Neural cell (in vitro differentiated cells): Measurements from ENCODE around the gene HBEGF. TPM values are rescaled to one million over a fixed set of nuclear protein-coding genes. Genes with fewer than 3 reads are reported as not detected.

Source experiments
- H2AFZ ChIP-seq: fragments of 200-600, 300-800 bp; sonication (generic), shearing (Covaris generic); 2 replicates; pipeline ENCODE4 v1.6.0; 2014; ENCODE audit warnings: low read depth, mild to moderate bottlenecking, antibody characterized with exemption, low read length, moderate library complexity
- H3F3A ChIP-seq: fragments of 200-600 bp; shearing (Covaris generic); 2 replicates; pipeline ENCODE4 v1.6.1; 2016; ENCODE audit warnings: mild to moderate bottlenecking, moderate library complexity, mixed read lengths, antibody characterized with exemption, low read length; ENCODE audit not compliant: insufficient read depth, poor library complexity, severe bottlenecking
- H3K27ac ChIP-seq: fragments of 200-600, 300-800 bp; sonication (generic), shearing (Covaris generic); 2 replicates; pipeline ENCODE4 v1.5.1; 2014; ENCODE audit warnings: mild to moderate bottlenecking, low read length, moderate library complexity
- H3K27me3 ChIP-seq: fragments of 300-800, 200-600 bp; sonication (generic), shearing (Covaris generic); 2 replicates; pipeline ENCODE4 v1.6.0; 2014; ENCODE audit warnings: mild to moderate bottlenecking, low read depth, low read length, moderate library complexity; ENCODE audit not compliant: insufficient read depth
- H3K36me3 ChIP-seq: fragments of 300-800, 200-600 bp; sonication (generic), shearing (Covaris generic); 2 replicates; pipeline ENCODE4 v1.5.1; 2014; ENCODE audit warnings: mild to moderate bottlenecking, antibody characterized with exemption, low read length, moderate library complexity; ENCODE audit not compliant: insufficient read depth
- H3K4me2 ChIP-seq: fragments of 300-800, 200-600 bp; sonication (generic), shearing (Covaris generic); 2 replicates; pipeline ENCODE4 v1.6.0; 2014; ENCODE audit warnings: mild to moderate bottlenecking, low read length
- H3K4me3 ChIP-seq: fragments of 300-800, 200-600 bp; sonication (generic), shearing (Covaris generic); 2 replicates; pipeline ENCODE4 v1.5.1; 2014; ENCODE audit warnings: mild to moderate bottlenecking, low read length, moderate library complexity
- H3K79me2 ChIP-seq: fragments of 200-600 bp; shearing (Covaris generic); replicated peaks from 2 replicates; pipeline ENCODE4 v1.6.0; 2014; ENCODE audit warnings: mild to moderate bottlenecking, low read length, moderate library complexity; ENCODE audit not compliant: insufficient read depth
- H3K9ac ChIP-seq: fragments of 300-800, 200-600 bp; sonication (generic), shearing (Covaris generic); 2 replicates; pipeline ENCODE4 v1.6.1; 2016; ENCODE audit warnings: mild to moderate bottlenecking, low read length, mixed read lengths
- H3K9me2 ChIP-seq: fragments of 200-600 bp; shearing (Covaris generic); 2 replicates; pipeline ENCODE4 v1.6.1; 2016; ENCODE audit warnings: mild to moderate bottlenecking, low read length, mixed read lengths; ENCODE audit not compliant: insufficient read depth
- H3K9me3 ChIP-seq: fragments of 200-600, 300-800 bp; sonication (generic), shearing (Covaris generic); 2 replicates; pipeline ENCODE4 v1.6.1; 2016; ENCODE audit warnings: mild to moderate bottlenecking, mixed run types, low read length, moderate library complexity, mixed read lengths
- H4K20me1 ChIP-seq: fragments of 200-600 bp; shearing (Covaris generic); 2 replicates; pipeline ENCODE4 v1.6.1; 2016; ENCODE audit warnings: mild to moderate bottlenecking, mixed run types; ENCODE audit not compliant: insufficient read depth
- EP300 ChIP-seq: fragments of 450-650 bp; conservative IDR thresholded peaks from 2 replicates; pipeline ENCODE4 v1.6.1; 2014; ENCODE audit warnings: antibody characterized with exemption, mild to moderate bottlenecking, moderate library complexity; ENCODE audit not compliant: poor library complexity, severe bottlenecking
- EZH2 ChIP-seq: fragments of 200-600, 300-800 bp; shearing (Covaris generic), sonication (generic); IDR thresholded peaks from 2 replicates; pipeline ENCODE4 v1.6.1; 2014; ENCODE audit warnings: antibody characterized with exemption, low read length, borderline replicate concordance, mild to moderate bottlenecking; ENCODE audit not compliant: insufficient read depth, poor library complexity, severe bottlenecking
- MXI1 ChIP-seq: fragments of 450-650 bp; conservative IDR thresholded peaks from 2 replicates; pipeline ENCODE4 v1.6.1; 2014; ENCODE audit warnings: antibody characterized with exemption, mild to moderate bottlenecking; ENCODE audit not compliant: poor library complexity, severe bottlenecking
- POLR2AphosphoS5 ChIP-seq: IDR thresholded peaks from 2 replicates; pipeline ENCODE4 v1.6.1; 2012
- RAD21 ChIP-seq: fragments of 450-650 bp; conservative IDR thresholded peaks from 2 replicates; pipeline ENCODE4 v1.6.1; 2014; ENCODE audit warnings: antibody characterized with exemption, mild to moderate bottlenecking, moderate library complexity
- REST ChIP-seq: IDR thresholded peaks from 2 replicates; pipeline ENCODE4 v1.6.1; 2012; ENCODE audit warnings: borderline replicate concordance
- SMC3 ChIP-seq: fragments of 450-650 bp; conservative IDR thresholded peaks from 2 replicates; pipeline ENCODE4 v1.6.1; 2014; ENCODE audit warnings: antibody characterized with exemption, mild to moderate bottlenecking, moderate library complexity; ENCODE audit not compliant: poor library complexity
- TAF1 ChIP-seq: IDR thresholded peaks from 2 replicates; pipeline ENCODE4 v1.6.1; 2012; ENCODE audit warnings: low read depth
- polyA plus RNA-seq: library from polyadenylated mRNA; depleted of rRNA; stranded (reverse); fragments of >200 nt; gene quantifications from 2 replicates; pipeline ENCODE4 v1.2.3, GENCODE V29; 2014
- TF ChIP-seq, protein P1 (sequence below): fragments of 450-650 bp; IDR thresholded peaks from 2 replicates; pipeline ENCODE4 v1.5.1; 2014; ENCODE audit warnings: antibody characterized with exemption, mild to moderate bottlenecking, moderate library complexity; ENCODE audit not compliant: poor library complexity, severe bottlenecking

HBEGF gene
- polyA plus RNA-seq, 1 donor from 2014 or later = 9.8 TPM

- Histone ChIP-seq H3K9me3 (no peaks in the 10 kb centered on the region), H3K9me2 (no peaks in the 10 kb centered on the region), H4K20me1 (no peaks in the 10 kb centered on the region), H3F3A (no peaks in the 10 kb centered on the region), H3K4me3 (peak overlapping the region; percentile 81), H3K27ac (no peak overlapping the region), H3K9ac (no peak overlapping the region), H2AFZ (no peak overlapping the region), H3K27me3 (no peaks in the 10 kb centered on the region), H3K4me2 (peak overlapping the region; percentile 66), H3K79me2 (peaks cover 47% of the 10 kb centered on the region), H3K36me3 (peaks cover 6% of the 10 kb centered on the region)
- TF ChIP-seq REST = no peak
- TF ChIP-seq MXI1 = no peak
- TF ChIP-seq EZH2 = no peak
- TF ChIP-seq TAF1 = no peak
- no peak for TF ChIP-seq POLR2AphosphoS5
- TF ChIP-seq RAD21 = no peak
- no peak for TF ChIP-seq SMC3
- TF ChIP-seq EP300 = no peak
- TF ChIP-seq, protein P1, sequence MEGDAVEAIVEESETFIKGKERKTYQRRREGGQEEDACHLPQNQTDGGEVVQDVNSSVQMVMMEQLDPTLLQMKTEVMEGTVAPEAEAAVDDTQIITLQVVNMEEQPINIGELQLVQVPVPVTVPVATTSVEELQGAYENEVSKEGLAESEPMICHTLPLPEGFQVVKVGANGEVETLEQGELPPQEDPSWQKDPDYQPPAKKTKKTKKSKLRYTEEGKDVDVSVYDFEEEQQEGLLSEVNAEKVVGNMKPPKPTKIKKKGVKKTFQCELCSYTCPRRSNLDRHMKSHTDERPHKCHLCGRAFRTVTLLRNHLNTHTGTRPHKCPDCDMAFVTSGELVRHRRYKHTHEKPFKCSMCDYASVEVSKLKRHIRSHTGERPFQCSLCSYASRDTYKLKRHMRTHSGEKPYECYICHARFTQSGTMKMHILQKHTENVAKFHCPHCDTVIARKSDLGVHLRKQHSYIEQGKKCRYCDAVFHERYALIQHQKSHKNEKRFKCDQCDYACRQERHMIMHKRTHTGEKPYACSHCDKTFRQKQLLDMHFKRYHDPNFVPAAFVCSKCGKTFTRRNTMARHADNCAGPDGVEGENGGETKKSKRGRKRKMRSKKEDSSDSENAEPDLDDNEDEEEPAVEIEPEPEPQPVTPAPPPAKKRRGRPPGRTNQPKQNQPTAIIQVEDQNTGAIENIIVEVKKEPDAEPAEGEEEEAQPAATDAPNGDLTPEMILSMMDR = no peak
These were observed 45.3 kb downstream of the HBEGF start for GRCh38 chr5:140301136-140301535.

DNA sequence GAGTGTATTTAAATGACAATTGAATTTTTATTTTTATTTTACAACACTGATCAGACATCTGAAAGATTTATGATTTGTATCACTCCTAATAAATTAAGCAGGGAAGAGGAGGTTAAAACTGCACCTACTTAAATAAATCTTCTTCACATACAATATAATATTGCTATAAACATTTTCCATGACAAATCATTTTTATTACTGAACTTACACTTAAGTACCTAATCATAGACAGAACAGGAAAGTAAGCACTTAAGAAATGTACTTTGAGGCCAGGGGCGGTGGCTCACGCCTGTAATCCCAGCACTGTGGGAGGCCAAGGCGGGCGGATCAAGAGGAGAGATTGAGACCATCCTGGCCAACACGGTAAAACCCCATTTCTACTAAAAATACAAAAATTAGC, 47.3 kb downstream of the HBEGF start:
- no peak for TF ChIP-seq POLR2AphosphoS5
- TF ChIP-seq, protein P1 = no peak
- no peak for TF ChIP-seq EP300
- Histone ChIP-seq H3K9me3 (no peaks in the 10 kb centered on the region), H3K9me2 (no peaks in the 10 kb centered on the region), H3K9ac (no peak overlapping the region), H2AFZ (no peak overlapping the region), H3K27ac (no peak overlapping the region), H3K4me3 (no peak overlapping the region), H3K27me3 (no peaks in the 10 kb centered on the region), H4K20me1 (no peaks in the 10 kb centered on the region), H3K79me2 (peaks cover 68% of the 10 kb centered on the region), H3K36me3 (peaks cover 6% of the 10 kb centered on the region), H3F3A (no peaks in the 10 kb centered on the region), H3K4me2 (no peak overlapping the region)
